Measurements from ENCODE around the gene BROX.
"Not testable (repeated sequence)": the region's sequence is repeated elsewhere in the genome, so short reads cannot be mapped to it uniquely, and the experiment has no call there.

BROX gene

GRCh38 chr1:222732216-222733159 is 20.1 kb downstream of the BROX start:
- no peak for TF ChIP-seq CTCF (conservative IDR thresholded peaks at IDR 0.05; ENCODE audit: low read length)
- no peak for DNase-seq (ENCODE audit: low read depth)
- no peak overlapping the region for H3K4me3 ChIP-seq (ENCODE audit: low read length)

- no peak overlapping the region for H3K4me3 ChIP-seq (ENCODE audit: low read length)
- DNase-seq (ENCODE audit: low read depth) = no peak
- TF ChIP-seq CTCF (conservative IDR thresholded peaks at IDR 0.05; ENCODE audit: low read length) = no peak
Measured at GRCh38 chr1:222734740-222735139, 22.4 kb downstream of the BROX start.

- H3K4me3 ChIP-seq (ENCODE audit: low read length) = no peak overlapping the region
- no peak for TF ChIP-seq CTCF (conservative IDR thresholded peaks at IDR 0.05; ENCODE audit: low read length)
- no peak for DNase-seq (ENCODE audit: low read depth)
Measured at GRCh38 chr1:222736470-222736869, 24.1 kb downstream of the BROX start.

- no peak for DNase-seq (ENCODE audit: low read depth)
- TF ChIP-seq CTCF (conservative IDR thresholded peaks at IDR 0.05; ENCODE audit: low read length) = no peak
- H3K4me3 ChIP-seq (ENCODE audit: low read length) = no peak within 1 kb of the TSS
Measured at GRCh38 chr1:222736972-222737371, 24.6 kb downstream of the BROX start, which contains the start of gene FAM177B. FAM177B (plus strand) TSS chr1:222737202; CDS start chr1:222746546, 9,344 bp downstream.

- no peak for TF ChIP-seq CTCF (conservative IDR thresholded peaks at IDR 0.05; ENCODE audit: low read length)
- no peak for DNase-seq (ENCODE audit: low read depth)
- no peak overlapping the region for H3K4me3 ChIP-seq (ENCODE audit: low read length)
Measured at GRCh38 chr1:222739465-222739864, 27.1 kb downstream of the BROX start.

GRCh38 chr1:222739929-222740328 is 27.6 kb downstream of the BROX start:
- no peak for DNase-seq (ENCODE audit: low read depth)
- H3K4me3 ChIP-seq (ENCODE audit: low read length) = no peak overlapping the region
- no peak for TF ChIP-seq CTCF (conservative IDR thresholded peaks at IDR 0.05; ENCODE audit: low read length)

GRCh38 chr1:222741630-222742457 is 29.5 kb downstream of the BROX start:
- H3K4me3 ChIP-seq (ENCODE audit: low read length); DNase-seq (ENCODE audit: low read depth): not testable (repeated sequence)

Measured in AG10803 (cell line).